ENCODE data around the gene KCNN3. TPM values are rescaled to one million over a fixed set of nuclear protein-coding genes. Genes with fewer than 3 reads are reported as not detected.

KCNN3 gene
- total RNA-seq, 1 donor from 2014 or later = 0.36 TPM

GRCh38 chr1:154744352-154745035 is 125.6 kb downstream of the KCNN3 start:
- DNase-seq (ENCODE audit: low spot score) = no peak
- intact Hi-C loops (cut with micrococcal nuclease) = loop anchor here (1.0 to 10.0 kb wide), 7 partner anchors 7 to 137 kb away; partner anchors contain the start of gene ADAR
- H3K36me3 Mint-ChIP-seq (ENCODE audit: low read depth) = peaks cover 9% of the 10 kb centered on the region
- H3K4me3 Mint-ChIP-seq = no peak overlapping the region
- H3K27ac Mint-ChIP-seq = no peak overlapping the region
- H3K4me1 Mint-ChIP-seq (ENCODE audit: low read depth) = peaks cover 62% of the 10 kb centered on the region
- peaks cover 17% of the 10 kb centered on the region for H3K27me3 Mint-ChIP-seq (ENCODE audit: insufficient read depth)
- H3K9me3 Mint-ChIP-seq = peaks cover 5% of the 10 kb centered on the region

- Mint-ChIP-seq H3K4me1 (ENCODE audit: low read depth) (peaks cover 62% of the 10 kb centered on the region), H3K27me3 (ENCODE audit: insufficient read depth) (peaks cover 17% of the 10 kb centered on the region), H3K27ac (no peak overlapping the region), H3K9me3 (peaks cover 5% of the 10 kb centered on the region), H3K4me3 (no peak overlapping the region), H3K36me3 (ENCODE audit: low read depth) (peaks cover 9% of the 10 kb centered on the region)
- intact Hi-C loops (cut with micrococcal nuclease) = loop anchor here (2.0 to 10.0 kb wide), 3 partner anchors 15 to 49 kb away; no protein-coding TSS in a partner anchor
- no peak for DNase-seq (ENCODE audit: low spot score)
These were observed 126.5 kb downstream of the KCNN3 start for GRCh38 chr1:154743526-154744036.

GRCh38 chr1:154742606-154743005 is 127.5 kb downstream of the KCNN3 start:
- H3K27ac Mint-ChIP-seq = no peak overlapping the region
- H3K36me3 Mint-ChIP-seq (ENCODE audit: low read depth) = peaks cover 9% of the 10 kb centered on the region
- no peak for DNase-seq (ENCODE audit: low spot score)
- peaks cover 5% of the 10 kb centered on the region for H3K9me3 Mint-ChIP-seq
- intact Hi-C loops (cut with micrococcal nuclease) = loop anchor here (10.0 kb wide), 1 partner anchor 48 kb away; no protein-coding TSS in a partner anchor
- H3K27me3 Mint-ChIP-seq (ENCODE audit: insufficient read depth) = peaks cover 15% of the 10 kb centered on the region
- no peak overlapping the region for H3K4me3 Mint-ChIP-seq
- peaks cover 62% of the 10 kb centered on the region for H3K4me1 Mint-ChIP-seq (ENCODE audit: low read depth)

GRCh38 chr1:154741741-154742495 is 128.2 kb downstream of the KCNN3 start:
- H3K27ac Mint-ChIP-seq = no peak overlapping the region
- H3K36me3 Mint-ChIP-seq (ENCODE audit: low read depth) = peaks cover 9% of the 10 kb centered on the region
- DNase-seq (ENCODE audit: low spot score) = no peak
- peaks cover 5% of the 10 kb centered on the region for H3K9me3 Mint-ChIP-seq
- peaks cover 62% of the 10 kb centered on the region for H3K4me1 Mint-ChIP-seq (ENCODE audit: low read depth)
- no peak overlapping the region for H3K4me3 Mint-ChIP-seq
- H3K27me3 Mint-ChIP-seq (ENCODE audit: insufficient read depth) = peaks cover 14% of the 10 kb centered on the region
- intact Hi-C loops (cut with micrococcal nuclease) = loop anchor here (10.0 kb wide), 1 partner anchor 47 kb away; no protein-coding TSS in a partner anchor

GRCh38 chr1:154741327-154741726 is 128.8 kb downstream of the KCNN3 start:
- Mint-ChIP-seq H3K27me3 (ENCODE audit: insufficient read depth) (peaks cover 13% of the 10 kb centered on the region), H3K36me3 (ENCODE audit: low read depth) (peaks cover 9% of the 10 kb centered on the region), H3K27ac (no peak overlapping the region), H3K4me1 (ENCODE audit: low read depth) (peaks cover 62% of the 10 kb centered on the region), H3K4me3 (no peak overlapping the region), H3K9me3 (peaks cover 5% of the 10 kb centered on the region)
- DNase-seq (ENCODE audit: low spot score) = no peak
- intact Hi-C loops (cut with micrococcal nuclease) = loop anchor here (10.0 kb wide), 1 partner anchor 47 kb away; no protein-coding TSS in a partner anchor

GRCh38 chr1:154739654-154740053 is 130.4 kb downstream of the KCNN3 start:
- no peak overlapping the region for H3K4me3 Mint-ChIP-seq
- intact Hi-C loops (cut with micrococcal nuclease) = loop anchor here (1.0 to 10.0 kb wide), 2 partner anchors 9 to 45 kb away; no protein-coding TSS in a partner anchor
- H3K27ac Mint-ChIP-seq = no peak overlapping the region
- no peak for DNase-seq (ENCODE audit: low spot score)
- H3K36me3 Mint-ChIP-seq (ENCODE audit: low read depth) = peaks cover 8% of the 10 kb centered on the region
- H3K9me3 Mint-ChIP-seq = peaks cover 5% of the 10 kb centered on the region
- peaks cover 14% of the 10 kb centered on the region for H3K27me3 Mint-ChIP-seq (ENCODE audit: insufficient read depth)
- peaks cover 60% of the 10 kb centered on the region for H3K4me1 Mint-ChIP-seq (ENCODE audit: low read depth)

GRCh38 chr1:154736841-154737240 is 133.2 kb downstream of the KCNN3 start:
- Mint-ChIP-seq H3K4me1 (ENCODE audit: low read depth) (peaks cover 65% of the 10 kb centered on the region), H3K4me3 (peak overlapping the region; percentile 49), H3K27me3 (ENCODE audit: insufficient read depth) (peaks cover 2% of the 10 kb centered on the region), H3K27ac (peak overlapping the region; percentile 87), H3K9me3 (peaks cover 5% of the 10 kb centered on the region), H3K36me3 (ENCODE audit: low read depth) (peaks cover 2% of the 10 kb centered on the region)
- intact Hi-C loops (cut with micrococcal nuclease) = loop anchor here (1.0 to 2.0 kb wide), 3 partner anchors 8 to 54 kb away; no protein-coding TSS in a partner anchor
- no peak for DNase-seq (ENCODE audit: low spot score)

- H3K27me3 Mint-ChIP-seq (ENCODE audit: insufficient read depth) = peaks cover 2% of the 10 kb centered on the region
These were observed 134.3 kb downstream of the KCNN3 start for GRCh38 chr1:154735804-154736168.

GRCh38 chr1:154735061-154735803 is 134.8 kb downstream of the KCNN3 start:
- no peak overlapping the region for H3K4me3 Mint-ChIP-seq
- intact Hi-C loops (cut with micrococcal nuclease) = no loop called here
- DNase-seq (ENCODE audit: low spot score) = no peak
- H3K36me3 Mint-ChIP-seq (ENCODE audit: low read depth) = no peaks in the 10 kb centered on the region
- H3K27ac Mint-ChIP-seq = peak overlapping the region; percentile 82
- peaks cover 73% of the 10 kb centered on the region for H3K4me1 Mint-ChIP-seq (ENCODE audit: low read depth)
- H3K9me3 Mint-ChIP-seq = no peaks in the 10 kb centered on the region
- H3K27me3 Mint-ChIP-seq (ENCODE audit: insufficient read depth) = peaks cover 2% of the 10 kb centered on the region

More at GRCh38 chr1:154735804-154736168, 134.3 kb downstream of the KCNN3 start:
- H3K36me3 Mint-ChIP-seq (ENCODE audit: low read depth) = no peaks in the 10 kb centered on the region
- DNase-seq (ENCODE audit: low spot score) = no peak
- peak overlapping the region; percentile 82 for H3K27ac Mint-ChIP-seq
- peaks cover under 1% of the 10 kb centered on the region for H3K9me3 Mint-ChIP-seq
- no peak overlapping the region for H3K4me3 Mint-ChIP-seq
- peaks cover 67% of the 10 kb centered on the region for H3K4me1 Mint-ChIP-seq (ENCODE audit: low read depth)
- intact Hi-C loops (cut with micrococcal nuclease) = loop anchor here (2.0 kb wide), 1 partner anchor 55 kb away; no protein-coding TSS in a partner anchor

- peaks cover 75% of the 10 kb centered on the region for H3K4me1 Mint-ChIP-seq (ENCODE audit: low read depth)
- DNase-seq (ENCODE audit: low spot score) = no peak
- H3K4me3 Mint-ChIP-seq = no peak overlapping the region
- H3K27me3 Mint-ChIP-seq (ENCODE audit: insufficient read depth) = peaks cover 2% of the 10 kb centered on the region
- H3K9me3 Mint-ChIP-seq = no peaks in the 10 kb centered on the region
- H3K36me3 Mint-ChIP-seq (ENCODE audit: low read depth) = no peaks in the 10 kb centered on the region
- intact Hi-C loops (cut with micrococcal nuclease) = no loop called here
- H3K27ac Mint-ChIP-seq = no peak overlapping the region
These were observed 136.5 kb downstream of the KCNN3 start for GRCh38 chr1:154733621-154734020.

GRCh38 chr1:154730986-154731489 is 139.0 kb downstream of the KCNN3 start:
- Mint-ChIP-seq H3K36me3 (ENCODE audit: low read depth) (no peaks in the 10 kb centered on the region), H3K4me3 (no peak overlapping the region), H3K4me1 (ENCODE audit: low read depth) (peaks cover 67% of the 10 kb centered on the region), H3K27me3 (ENCODE audit: insufficient read depth) (peaks cover 2% of the 10 kb centered on the region), H3K9me3 (no peaks in the 10 kb centered on the region), H3K27ac (no peak overlapping the region)
- no peak for DNase-seq (ENCODE audit: low spot score)
- intact Hi-C loops (cut with micrococcal nuclease) = loop anchor here (1.0 kb wide), 1 partner anchor 8 kb away; no protein-coding TSS in a partner anchor

- no peaks in the 10 kb centered on the region for H3K9me3 Mint-ChIP-seq
- peaks cover 1% of the 10 kb centered on the region for H3K36me3 Mint-ChIP-seq (ENCODE audit: low read depth)
- H3K27me3 Mint-ChIP-seq (ENCODE audit: insufficient read depth) = peaks cover 2% of the 10 kb centered on the region
- no peak overlapping the region for H3K27ac Mint-ChIP-seq
- H3K4me1 Mint-ChIP-seq (ENCODE audit: low read depth) = peaks cover 65% of the 10 kb centered on the region
- intact Hi-C loops (cut with micrococcal nuclease) = loop anchor here (1.0 kb wide), 1 partner anchor 9 kb away; no protein-coding TSS in a partner anchor
- no peak overlapping the region for H3K4me3 Mint-ChIP-seq
- no peak for DNase-seq (ENCODE audit: low spot score)
These were observed 139.8 kb downstream of the KCNN3 start for GRCh38 chr1:154730259-154730658.
